SH-SY5Y (cell line): ENCODE measurements around the gene PIK3C3.

Experiments
- GATA2 ChIP-seq: IDR thresholded peaks from 2 replicates; pipeline ENCODE4 v1.6.1; 2011; ENCODE audit warnings: mild to moderate bottlenecking, low read depth, low read length
- GATA3 ChIP-seq: IDR thresholded peaks from 2 replicates; pipeline ENCODE4 v1.6.1; 2011; ENCODE audit warnings: low read depth, mild to moderate bottlenecking, low read length, moderate library complexity

DNA sequence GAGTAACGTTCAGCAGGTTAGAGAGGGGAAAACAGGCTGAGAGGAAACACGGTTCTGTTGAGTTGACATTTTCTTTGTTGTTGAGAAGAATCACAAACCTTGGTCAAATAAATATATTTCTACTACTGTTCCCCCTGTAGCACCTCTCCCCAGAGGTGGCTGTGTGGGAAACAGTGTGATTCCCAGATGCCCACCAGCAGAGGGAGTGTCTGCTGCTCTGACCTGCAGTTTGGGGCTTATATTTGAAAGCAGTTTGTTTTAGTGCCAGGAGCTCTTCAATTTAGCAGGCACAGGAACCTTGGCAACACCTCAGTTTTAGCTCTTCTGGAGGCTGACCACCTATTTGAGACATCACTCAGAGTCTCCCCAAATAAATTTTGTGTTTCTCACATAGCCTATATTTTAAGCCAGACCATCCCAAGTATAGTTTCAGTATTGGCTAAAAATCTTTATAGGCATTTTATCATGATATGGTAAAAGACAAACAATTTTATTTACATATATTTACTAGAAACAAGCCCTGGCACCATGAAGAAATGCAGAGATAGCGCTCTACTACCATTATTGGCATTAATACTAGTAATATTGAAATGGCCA lies 75.7 kb downstream of the PIK3C3 start:
- no peak for TF ChIP-seq GATA2
- no peak for TF ChIP-seq GATA3
